Neural cell (in vitro differentiated cells): Measurements from ENCODE around the gene METTL14.

Experiments used
- EP300 ChIP-seq: fragments of 450-650 bp; conservative IDR thresholded peaks from 2 replicates; pipeline ENCODE4 v1.6.1; 2014; ENCODE audit warnings: antibody characterized with exemption, mild to moderate bottlenecking, moderate library complexity; ENCODE audit not compliant: poor library complexity, severe bottlenecking
- EZH2 ChIP-seq: fragments of 200-600, 300-800 bp; shearing (Covaris generic), sonication (generic); IDR thresholded peaks from 2 replicates; pipeline ENCODE4 v1.6.1; 2014; ENCODE audit warnings: antibody characterized with exemption, low read length, borderline replicate concordance, mild to moderate bottlenecking; ENCODE audit not compliant: insufficient read depth, poor library complexity, severe bottlenecking
- POLR2AphosphoS5 ChIP-seq: IDR thresholded peaks from 2 replicates; pipeline ENCODE4 v1.6.1; 2012
- RAD21 ChIP-seq: fragments of 450-650 bp; conservative IDR thresholded peaks from 2 replicates; pipeline ENCODE4 v1.6.1; 2014; ENCODE audit warnings: antibody characterized with exemption, mild to moderate bottlenecking, moderate library complexity
- TAF1 ChIP-seq: IDR thresholded peaks from 2 replicates; pipeline ENCODE4 v1.6.1; 2012; ENCODE audit warnings: low read depth
- TF ChIP-seq, protein P1 (sequence below): fragments of 450-650 bp; IDR thresholded peaks from 2 replicates; pipeline ENCODE4 v1.5.1; 2014; ENCODE audit warnings: antibody characterized with exemption, mild to moderate bottlenecking, moderate library complexity; ENCODE audit not compliant: poor library complexity, severe bottlenecking
- TF ChIP-seq, protein P2 (sequence below): IDR thresholded peaks from 2 replicates; pipeline ENCODE4 v1.6.1; 2012; ENCODE audit warnings: borderline replicate concordance

DNA sequence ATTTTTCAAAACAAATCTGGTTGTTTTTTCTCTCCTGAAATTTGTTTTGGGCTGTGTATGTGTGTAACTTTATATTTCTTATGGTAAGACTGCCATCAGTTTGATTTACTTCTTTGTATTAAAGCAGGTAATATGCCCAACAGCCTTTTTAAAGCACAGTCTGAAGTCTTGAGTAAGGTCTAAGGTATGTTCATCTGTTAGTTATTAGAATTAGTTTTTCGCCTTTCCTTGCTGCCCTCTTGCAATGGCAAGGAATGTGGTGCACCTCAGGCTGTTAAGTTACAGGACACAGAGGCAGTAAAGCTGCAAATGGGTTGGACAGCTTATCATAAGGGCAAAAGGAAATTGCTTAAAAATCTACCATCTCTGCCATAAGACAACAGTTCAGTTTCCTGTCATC is 71.8 kb downstream of the METTL14 start:
- TF ChIP-seq EP300, result no peak
- TF ChIP-seq, protein P1, sequence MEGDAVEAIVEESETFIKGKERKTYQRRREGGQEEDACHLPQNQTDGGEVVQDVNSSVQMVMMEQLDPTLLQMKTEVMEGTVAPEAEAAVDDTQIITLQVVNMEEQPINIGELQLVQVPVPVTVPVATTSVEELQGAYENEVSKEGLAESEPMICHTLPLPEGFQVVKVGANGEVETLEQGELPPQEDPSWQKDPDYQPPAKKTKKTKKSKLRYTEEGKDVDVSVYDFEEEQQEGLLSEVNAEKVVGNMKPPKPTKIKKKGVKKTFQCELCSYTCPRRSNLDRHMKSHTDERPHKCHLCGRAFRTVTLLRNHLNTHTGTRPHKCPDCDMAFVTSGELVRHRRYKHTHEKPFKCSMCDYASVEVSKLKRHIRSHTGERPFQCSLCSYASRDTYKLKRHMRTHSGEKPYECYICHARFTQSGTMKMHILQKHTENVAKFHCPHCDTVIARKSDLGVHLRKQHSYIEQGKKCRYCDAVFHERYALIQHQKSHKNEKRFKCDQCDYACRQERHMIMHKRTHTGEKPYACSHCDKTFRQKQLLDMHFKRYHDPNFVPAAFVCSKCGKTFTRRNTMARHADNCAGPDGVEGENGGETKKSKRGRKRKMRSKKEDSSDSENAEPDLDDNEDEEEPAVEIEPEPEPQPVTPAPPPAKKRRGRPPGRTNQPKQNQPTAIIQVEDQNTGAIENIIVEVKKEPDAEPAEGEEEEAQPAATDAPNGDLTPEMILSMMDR, result no peak
- no peak for TF ChIP-seq POLR2AphosphoS5
- no peak for TF ChIP-seq EZH2
- TF ChIP-seq RAD21, result no peak
- TF ChIP-seq, protein P2, sequence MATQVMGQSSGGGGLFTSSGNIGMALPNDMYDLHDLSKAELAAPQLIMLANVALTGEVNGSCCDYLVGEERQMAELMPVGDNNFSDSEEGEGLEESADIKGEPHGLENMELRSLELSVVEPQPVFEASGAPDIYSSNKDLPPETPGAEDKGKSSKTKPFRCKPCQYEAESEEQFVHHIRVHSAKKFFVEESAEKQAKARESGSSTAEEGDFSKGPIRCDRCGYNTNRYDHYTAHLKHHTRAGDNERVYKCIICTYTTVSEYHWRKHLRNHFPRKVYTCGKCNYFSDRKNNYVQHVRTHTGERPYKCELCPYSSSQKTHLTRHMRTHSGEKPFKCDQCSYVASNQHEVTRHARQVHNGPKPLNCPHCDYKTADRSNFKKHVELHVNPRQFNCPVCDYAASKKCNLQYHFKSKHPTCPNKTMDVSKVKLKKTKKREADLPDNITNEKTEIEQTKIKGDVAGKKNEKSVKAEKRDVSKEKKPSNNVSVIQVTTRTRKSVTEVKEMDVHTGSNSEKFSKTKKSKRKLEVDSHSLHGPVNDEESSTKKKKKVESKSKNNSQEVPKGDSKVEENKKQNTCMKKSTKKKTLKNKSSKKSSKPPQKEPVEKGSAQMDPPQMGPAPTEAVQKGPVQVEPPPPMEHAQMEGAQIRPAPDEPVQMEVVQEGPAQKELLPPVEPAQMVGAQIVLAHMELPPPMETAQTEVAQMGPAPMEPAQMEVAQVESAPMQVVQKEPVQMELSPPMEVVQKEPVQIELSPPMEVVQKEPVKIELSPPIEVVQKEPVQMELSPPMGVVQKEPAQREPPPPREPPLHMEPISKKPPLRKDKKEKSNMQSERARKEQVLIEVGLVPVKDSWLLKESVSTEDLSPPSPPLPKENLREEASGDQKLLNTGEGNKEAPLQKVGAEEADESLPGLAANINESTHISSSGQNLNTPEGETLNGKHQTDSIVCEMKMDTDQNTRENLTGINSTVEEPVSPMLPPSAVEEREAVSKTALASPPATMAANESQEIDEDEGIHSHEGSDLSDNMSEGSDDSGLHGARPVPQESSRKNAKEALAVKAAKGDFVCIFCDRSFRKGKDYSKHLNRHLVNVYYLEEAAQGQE, result no peak
- no peak for TF ChIP-seq TAF1
